K562 (cell line): ENCODE measurements around the gene OSBP2. TPM values are rescaled to one million over a fixed set of nuclear protein-coding genes. Genes with fewer than 3 reads are reported as not detected.

Experiments
- ATAC-seq: fragments of 200-7000 bp; cut with Tn5 transposase; 3 replicates; pipeline ENCODE4 v1.9.1; 2020; ENCODE audit warnings: moderate library complexity
- BruUV-seq: library from RNA; stranded (reverse); fragments of 400-500 nt; replicated peaks from 2 replicates; lab custom pipeline; 2021; lab: Mats Ljungman, UMichigan
- CTCF ChIA-PET: fragments of 300-600 bp; formaldehyde crosslinking; extraction: SDS; loops from one replicate; lab custom pipeline; 2021; ENCODE audit warnings: low intra/inter-chr PET ratio; lab: Yijun Ruan, JAX
- POLR2A ChIA-PET: fragments of 300-600, 350-650 bp; sonication (Branson Sonifier 250); formaldehyde crosslinking; extraction: SDS; loops from one replicate; lab custom pipeline; 2021; ENCODE audit warnings: antibody characterized with exemption, inconsistent platforms; lab: Yijun Ruan, JAX
- DNase-seq, 4 experiments: peaks; one replicate each; pipeline versions ENCODE4 v3.0.0 to v3.0.0-alpha.2; 2011 to 2018; ENCODE audit warnings: low spot score in 3 of 4, mixed read lengths in 3 of 4; ENCODE audit errors: extremely low read depth in 1 of 4
- FAIRE-seq: peaks from 2 replicates; lab custom pipeline; 2011; peaks lifted over from hg19 to GRCh38; lab: Jason Lieb, UNC
- H2AFZ ChIP-seq: 2 replicates; pipeline ENCODE4 v1.6.0; 2011; ENCODE audit warnings: low read depth, low read length, control low read depth, inconsistent platforms
- H3K27ac ChIP-seq: fragments of 200-600 bp; 3 replicates; pipeline ENCODE4 v1.8.0; 2011; ENCODE audit warnings: low read depth, mild to moderate bottlenecking, control low read depth, inconsistent platforms, low read length, moderate library complexity, mixed read lengths; ENCODE audit errors: extremely low read depth
- H3K27me3 ChIP-seq, 2 experiments: fragments of 300-600 bp in 1 of 2; 2 replicates in 1 of 2; 3 replicates in 1 of 2; pipeline versions ENCODE4 v1.6.0 to v1.8.0; 2011; ENCODE audit warnings: inconsistent platforms in 2 of 2, low read length in 2 of 2, mild to moderate bottlenecking in 1 of 2, mixed read lengths in 1 of 2, moderate library complexity in 1 of 2; ENCODE audit not compliant: control insufficient read depth in 2 of 2, insufficient read depth in 2 of 2
- H3K36me3 ChIP-seq: fragments of 300-600 bp; 3 replicates; pipeline ENCODE4 v1.8.0; 2011; ENCODE audit warnings: mild to moderate bottlenecking, low read length, inconsistent platforms; ENCODE audit not compliant: control insufficient read depth, insufficient read depth
- H3K4me1 ChIP-seq, 2 experiments: fragments of 200-600 bp in 1 of 2; replicated peaks in 1 of 2; 2 replicates in 1 of 2; 3 replicates in 1 of 2; pipeline versions ENCODE4 v1.5.1 to v1.8.0; 2011; ENCODE audit warnings: inconsistent platforms in 2 of 2, low read length in 2 of 2, mild to moderate bottlenecking in 1 of 2, mixed read lengths in 1 of 2, moderate library complexity in 1 of 2; ENCODE audit not compliant: control insufficient read depth in 2 of 2, insufficient read depth in 2 of 2
- H3K4me2 ChIP-seq: 2 replicates; pipeline ENCODE4 v1.6.1; 2011; ENCODE audit warnings: low read length, control low read depth, inconsistent platforms, mixed read lengths; ENCODE audit not compliant: insufficient read depth
- H3K4me3 ChIP-seq: fragments of 200-600 bp; sonication (generic), shearing (Covaris generic); 2 replicates; pipeline ENCODE4 v1.5.1; 2016; ENCODE audit warnings: control low read depth, inconsistent platforms
- H3K79me2 ChIP-seq: fragments of 200-600 bp; 3 replicates; pipeline ENCODE4 v1.8.0; 2011; ENCODE audit warnings: low read length, inconsistent platforms; ENCODE audit not compliant: control insufficient read depth, insufficient read depth
- H3K9ac ChIP-seq, 2 experiments: 2 replicates each; pipeline versions ENCODE4 v1.6.0 to v1.6.1; 2011; ENCODE audit warnings: low read depth in 2 of 2, low read length in 2 of 2, control low read depth in 1 of 2, inconsistent platforms in 1 of 2, mild to moderate bottlenecking in 1 of 2, mixed read lengths in 1 of 2; ENCODE audit not compliant: insufficient read depth in 1 of 2
- H3K9me1 ChIP-seq: one replicate; pipeline ENCODE4 v1.6.0; 2011; ENCODE audit warnings: inconsistent platforms, mild to moderate bottlenecking, low read length, moderate library complexity; ENCODE audit not compliant: control insufficient read depth, insufficient read depth
- H3K9me3 ChIP-seq: replicated peaks from 2 replicates; pipeline ENCODE4 v1.5.1; 2011; ENCODE audit warnings: low read depth, low read length, inconsistent platforms; ENCODE audit not compliant: control insufficient read depth, insufficient read depth
- H4K20me1 ChIP-seq: replicated peaks from 2 replicates; pipeline ENCODE4 v1.6.1; 2011; ENCODE audit warnings: low read length, inconsistent platforms, mixed read lengths; ENCODE audit not compliant: control insufficient read depth, insufficient read depth
- CBX2 ChIP-seq: fragments of 200-600 bp; sonication (generic); IDR thresholded peaks from one replicate; pipeline ENCODE4 v1.6.1; 2012; ENCODE audit warnings: mild to moderate bottlenecking, low read length, inconsistent platforms; ENCODE audit not compliant: insufficient read depth, poor library complexity, severe bottlenecking
- CSDE1 ChIP-seq, 2 experiments: fragments of 450-650 bp; IDR thresholded peaks; 2 replicates each; pipeline ENCODE4 v1.6.1; 2016; ENCODE audit warnings: mild to moderate bottlenecking in 1 of 2
- E2F3 ChIP-seq: fragments of 250-450 bp; sonication (Bioruptor Pico); IDR thresholded peaks from 2 replicates; pipeline ENCODE4 v1.4.0; 2020; ENCODE audit warnings: mild to moderate bottlenecking
- HNRNPUL1 ChIP-seq: fragments of 200-400 bp; formaldehyde crosslinking; IDR thresholded peaks from 2 replicates; pipeline ENCODE4 v1.6.1; 2017; ENCODE audit warnings: low read length
- KAT7 ChIP-seq: sonication (generic); formaldehyde crosslinking; IDR thresholded peaks from 2 replicates; pipeline ENCODE4 v1.8.0; 2022; ENCODE audit warnings: missing genetic modification reagents, mild to moderate bottlenecking, borderline replicate concordance
- SMARCB1 ChIP-seq: IDR thresholded peaks from 2 replicates; pipeline ENCODE4 v1.6.1; 2011; ENCODE audit warnings: improper control_type of control experiment, low read depth; ENCODE audit not compliant: insufficient read length
- SRSF1 ChIP-seq: fragments of 200-400 bp; formaldehyde crosslinking; IDR thresholded peaks from 2 replicates; pipeline ENCODE4 v1.6.1; 2017; ENCODE audit warnings: mild to moderate bottlenecking, low read depth, low read length, moderate library complexity
- TAF15 ChIP-seq: fragments of 200-400 bp; formaldehyde crosslinking; IDR thresholded peaks from 2 replicates; pipeline ENCODE4 v1.6.1; 2017; ENCODE audit warnings: mild to moderate bottlenecking, low read depth, low read length, moderate library complexity
- TCF15 ChIP-seq: fragments of 250-450 bp; sonication (Bioruptor Pico); IDR thresholded peaks from 2 replicates; pipeline ENCODE4 v1.8.0; 2022; ENCODE audit warnings: moderate library complexity, mild to moderate bottlenecking, inconsistent platforms
- VEZF1 ChIP-seq: fragments of 200-800 bp; sonication (Bioruptor generic); IDR thresholded peaks from 2 replicates; pipeline ENCODE4 v1.6.1; 2017; ENCODE audit warnings: missing genetic modification characterization, missing compliant biosample characterization
- ZBTB12 ChIP-seq: fragments of 250-450 bp; sonication (Bioruptor Pico); IDR thresholded peaks from 2 replicates; pipeline ENCODE4 v1.4.0; 2020
- ZNF253 ChIP-seq: fragments of 250-450 bp; sonication (Bioruptor Pico); conservative IDR thresholded peaks from 2 replicates; pipeline ENCODE4 v1.6.1; 2021; ENCODE audit warnings: mild to moderate bottlenecking
- WGBS: fragments of 100-300 bp; shearing (Covaris generic); methylation state at CpG from one replicate; pipeline ENCODE4 v1.1.6; 2016; ENCODE audit warnings: low coverage, mixed read lengths; ENCODE audit not compliant: insufficient coverage; ENCODE audit errors: missing lambda C conversion rate; 5-methylcytosine and 5-hydroxymethylcytosine counted together
- in situ Hi-C: fragments of 300-500 bp; cut with MboI; formaldehyde crosslinking; loops from 4 replicates; pipeline ENCODE4 v1.15.0; 2018; ENCODE audit warnings: inconsistent platforms, mixed read lengths
- intact Hi-C: fragments of 100-400 bp; cut with micrococcal nuclease; formaldehyde crosslinking; loops from 2 replicates; pipeline ENCODE4 v1.14.2; 2022
- polyA plus RNA-seq, 8 experiments: library from polyadenylated mRNA; depleted of rRNA in 4 of 8; stranded (reverse) in 5 of 8; unstranded in 3 of 8; fragments of >200 nt; fragmentation: Nextera tagmentation in 2 of 8; fragmentation: Illumina TruSeq in 1 of 8; extraction: Ambion mirVana in 2 of 8; extraction: Trizol in 1 of 8; gene quantifications; 2 replicates each; pipeline versions ENCODE4 v1.2.1 to v1.2.3, GENCODE V29; 2011 to 2014; ENCODE audit warnings: inconsistent platforms in 1 of 8, missing spikeins in 1 of 8
- total RNA-seq, 7 experiments: library from RNA; depleted of rRNA in 6 of 7; stranded (reverse); fragments of >200 nt in 6 of 7; fragmentation: Illumina TruSeq in 2 of 7; extraction: Trizol in 2 of 7; gene quantifications; 2 replicates each; pipeline versions ENCODE4 v1.2.1 to v1.2.3, GENCODE V29; 2011 to 2021; ENCODE audit warnings: low replicate concordance in 1 of 7
- TF ChIP-seq, protein P1 (sequence below): sonication (generic); formaldehyde crosslinking; IDR thresholded peaks from 2 replicates; pipeline ENCODE4 v1.8.0; 2022; ENCODE audit warnings: mild to moderate bottlenecking, missing genetic modification reagents

OSBP2 gene
- total and polyA plus RNA-seq, 9 of the 15 experiments (the other 6 are each of a cell fraction or from before 2014, with no cell fraction given), result 0.52 to 29.5 (median 21.6) TPM

DNA sequence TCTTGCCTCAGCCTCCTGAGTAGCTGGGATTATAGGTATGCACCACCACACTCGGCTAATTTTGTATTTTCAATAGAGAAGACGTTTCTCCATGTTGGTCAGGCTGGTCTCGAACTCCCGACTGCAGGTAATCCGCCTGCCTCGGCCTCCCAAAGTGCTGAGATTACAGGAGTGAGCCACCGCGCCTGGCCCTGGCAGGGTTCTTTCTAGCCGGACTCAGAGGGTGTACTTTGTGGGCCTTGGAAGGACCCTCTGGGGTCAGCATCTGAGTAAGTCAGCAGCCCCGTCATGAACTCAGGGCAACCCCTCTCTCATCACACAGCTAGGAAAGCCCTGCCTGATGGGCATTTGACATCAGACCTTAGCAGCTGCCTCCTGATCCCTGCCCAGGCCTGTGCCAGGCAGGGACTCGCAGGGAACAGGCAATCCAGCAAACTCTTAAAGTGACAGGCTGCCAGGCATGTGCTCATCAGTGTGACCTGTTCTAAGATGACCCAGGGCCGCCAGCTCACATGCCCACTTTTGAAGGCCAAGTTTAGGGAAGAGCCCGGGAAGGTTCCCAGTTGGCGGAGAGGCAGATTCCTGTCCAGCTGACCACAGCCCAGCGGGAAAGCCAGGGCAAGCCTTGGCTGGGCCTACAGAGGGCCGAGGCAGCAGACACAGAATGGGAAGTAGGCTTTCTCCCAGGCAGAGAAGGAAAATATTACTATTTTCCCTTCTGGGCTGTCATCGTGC lies 181.0 kb downstream of the OSBP2 start:
- Histone ChIP-seq H3K27me3 (no peaks in the 10 kb centered on the region), H3K27ac (no peak overlapping the region), H3K4me3 (no peak overlapping the region), H3K36me3 (no peaks in the 10 kb centered on the region), H3K9ac (no peak overlapping the region), H3K79me2 (no peaks in the 10 kb centered on the region), H3K4me1 (peaks cover 20 to 65% of the 10 kb centered on the region in 2 experiments; a peak in 4 of 5 replicates), H3K9me3 (no peaks in the 10 kb centered on the region), H3K9me1 (no peaks in the 10 kb centered on the region), H2AFZ (no peak overlapping the region), H3K4me2 (no peak overlapping the region), H4K20me1 (no peaks in the 10 kb centered on the region)
- DNase-seq (no peak), FAIRE-seq (no peak), ATAC-seq (no peak)
- POLR2A ChIA-PET, result interaction anchor here (0.7 kb wide), 1 partner anchor 44 kb away, joined by 3 read pairs; no protein-coding TSS in a partner anchor
- in situ Hi-C loops (no loop called here), intact Hi-C loops (no loop called here)
- no TSS peak for BruUV-seq
- CTCF ChIA-PET, result no interaction called here
- 74% methylated on average over 10 of the region's 17 CpGs for WGBS
- TF ChIP-seq CSDE1 (IDR thresholded peaks at IDR 0.05), result no peak
- TF ChIP-seq E2F3 (CRISPR knock-in tag), result no peak
- TF ChIP-seq SRSF1, result no peak
- no peak for TF ChIP-seq ZNF253 (CRISPR knock-in tag)
- no peak for TF ChIP-seq KAT7 (CRISPR knock-in tag)
- no peak for TF ChIP-seq TAF15
- no peak for TF ChIP-seq CBX2
- TF ChIP-seq, protein P1, sequence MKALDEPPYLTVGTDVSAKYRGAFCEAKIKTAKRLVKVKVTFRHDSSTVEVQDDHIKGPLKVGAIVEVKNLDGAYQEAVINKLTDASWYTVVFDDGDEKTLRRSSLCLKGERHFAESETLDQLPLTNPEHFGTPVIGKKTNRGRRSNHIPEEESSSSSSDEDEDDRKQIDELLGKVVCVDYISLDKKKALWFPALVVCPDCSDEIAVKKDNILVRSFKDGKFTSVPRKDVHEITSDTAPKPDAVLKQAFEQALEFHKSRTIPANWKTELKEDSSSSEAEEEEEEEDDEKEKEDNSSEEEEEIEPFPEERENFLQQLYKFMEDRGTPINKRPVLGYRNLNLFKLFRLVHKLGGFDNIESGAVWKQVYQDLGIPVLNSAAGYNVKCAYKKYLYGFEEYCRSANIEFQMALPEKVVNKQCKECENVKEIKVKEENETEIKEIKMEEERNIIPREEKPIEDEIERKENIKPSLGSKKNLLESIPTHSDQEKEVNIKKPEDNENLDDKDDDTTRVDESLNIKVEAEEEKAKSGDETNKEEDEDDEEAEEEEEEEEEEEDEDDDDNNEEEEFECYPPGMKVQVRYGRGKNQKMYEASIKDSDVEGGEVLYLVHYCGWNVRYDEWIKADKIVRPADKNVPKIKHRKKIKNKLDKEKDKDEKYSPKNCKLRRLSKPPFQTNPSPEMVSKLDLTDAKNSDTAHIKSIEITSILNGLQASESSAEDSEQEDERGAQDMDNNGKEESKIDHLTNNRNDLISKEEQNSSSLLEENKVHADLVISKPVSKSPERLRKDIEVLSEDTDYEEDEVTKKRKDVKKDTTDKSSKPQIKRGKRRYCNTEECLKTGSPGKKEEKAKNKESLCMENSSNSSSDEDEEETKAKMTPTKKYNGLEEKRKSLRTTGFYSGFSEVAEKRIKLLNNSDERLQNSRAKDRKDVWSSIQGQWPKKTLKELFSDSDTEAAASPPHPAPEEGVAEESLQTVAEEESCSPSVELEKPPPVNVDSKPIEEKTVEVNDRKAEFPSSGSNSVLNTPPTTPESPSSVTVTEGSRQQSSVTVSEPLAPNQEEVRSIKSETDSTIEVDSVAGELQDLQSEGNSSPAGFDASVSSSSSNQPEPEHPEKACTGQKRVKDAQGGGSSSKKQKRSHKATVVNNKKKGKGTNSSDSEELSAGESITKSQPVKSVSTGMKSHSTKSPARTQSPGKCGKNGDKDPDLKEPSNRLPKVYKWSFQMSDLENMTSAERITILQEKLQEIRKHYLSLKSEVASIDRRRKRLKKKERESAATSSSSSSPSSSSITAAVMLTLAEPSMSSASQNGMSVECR (CRISPR knock-in tag), result no peak
- no peak for TF ChIP-seq TCF15 (CRISPR knock-in tag)
- TF ChIP-seq VEZF1 (CRISPR knock-in tag), result no peak
- TF ChIP-seq ZBTB12 (CRISPR knock-in tag), result no peak
- TF ChIP-seq HNRNPUL1, result no peak
- no peak for TF ChIP-seq SMARCB1
